Urinary bladder (tissue), 4 donors: Measurements from ENCODE around the gene RAB9A. TPM values are rescaled to one million over a fixed set of nuclear protein-coding genes. Genes with fewer than 3 reads are reported as not detected.
A peak's percentile ranks its signal among the peaks of the same experiment; 100 is the strongest.
"Not testable (repeated sequence)": the region's sequence is repeated elsewhere in the genome, so short reads cannot be mapped to it uniquely, and the experiment has no call there.

Source experiments
- DNase-seq: peaks from one replicate; pipeline ENCODE4 v3.0.0-alpha.2; 2015; ENCODE audit errors: extremely low spot score
- H3K27ac ChIP-seq: one replicate; pipeline ENCODE4 v1.5.1; 2013; ENCODE audit warnings: low read depth, mild to moderate bottlenecking, moderate library complexity
- H3K36me3 ChIP-seq: one replicate; pipeline ENCODE4 v1.6.1; 2013; ENCODE audit warnings: mild to moderate bottlenecking, moderate library complexity; ENCODE audit not compliant: insufficient read depth
- H3K4me1 ChIP-seq: one replicate; pipeline ENCODE4 v1.6.1; 2013; ENCODE audit warnings: mild to moderate bottlenecking, moderate library complexity; ENCODE audit not compliant: insufficient read depth
- H3K4me3 ChIP-seq: one replicate; pipeline ENCODE4 v1.5.1; 2013; ENCODE audit warnings: low read depth, low read length
- WGBS: extraction: QIAGEN DNeasy Blood & Tissue Kit; methylation state at CpG from one replicate; pipeline ENCODE4 v1.1.7; 2013; 5-methylcytosine and 5-hydroxymethylcytosine counted together
- polyA plus RNA-seq: library from polyadenylated mRNA; stranded (reverse); fragments of 200-250 nt; gene quantifications from one replicate; pipeline ENCODE4 v1.2.3, GENCODE V29; 2013
- total RNA-seq: library from RNA; depleted of rRNA; stranded (reverse); fragments of >200 nt; gene quantifications from one replicate; pipeline ENCODE4 v1.2.3, GENCODE V29; 2014
- donor health status: healthy with polysubstance abuse.
- donor health status: healthy.

RAB9A gene
- total and polyA plus RNA-seq, 2 donors, result 27.9 to 36.2 TPM

DNA sequence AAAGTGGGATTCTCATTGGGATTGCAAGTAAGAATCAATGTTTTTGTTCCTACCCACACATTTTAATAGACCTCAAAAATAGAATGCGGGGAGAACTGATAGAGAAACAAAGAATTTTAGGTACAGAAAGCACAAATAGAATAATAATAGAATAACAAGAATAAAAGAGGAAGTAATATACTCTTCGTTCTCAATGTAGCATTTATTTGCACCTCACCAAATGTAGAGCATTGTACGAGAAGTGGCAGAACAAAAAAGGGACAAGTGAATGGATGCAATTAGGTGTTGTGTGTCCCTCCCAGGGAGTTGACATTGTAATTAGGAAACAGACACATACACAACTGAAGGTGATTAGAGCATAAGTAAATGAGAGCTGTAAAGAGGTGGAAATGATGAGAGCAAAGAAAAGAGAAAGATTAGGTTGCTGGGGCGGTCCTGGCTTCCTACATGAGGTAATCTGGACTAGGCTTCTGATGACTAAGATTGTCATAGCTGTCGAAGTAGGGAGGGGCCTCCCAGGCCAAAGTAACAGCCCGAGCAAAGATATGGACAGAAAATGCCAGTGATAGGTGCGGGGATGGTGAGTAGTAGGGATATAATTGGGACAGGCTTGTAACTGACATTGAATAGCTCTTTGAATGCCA lies 10.4 kb downstream of the RAB9A start:
- no peak overlapping the region for H3K27ac ChIP-seq
- H3K36me3 ChIP-seq, result no peaks in the 10 kb centered on the region
- H3K4me1 ChIP-seq, result peaks cover 2% of the 10 kb centered on the region
- 79% methylated on average over 7 of the region's 7 CpGs for WGBS
- no peak overlapping the region for H3K4me3 ChIP-seq
- no peak for DNase-seq

DNA sequence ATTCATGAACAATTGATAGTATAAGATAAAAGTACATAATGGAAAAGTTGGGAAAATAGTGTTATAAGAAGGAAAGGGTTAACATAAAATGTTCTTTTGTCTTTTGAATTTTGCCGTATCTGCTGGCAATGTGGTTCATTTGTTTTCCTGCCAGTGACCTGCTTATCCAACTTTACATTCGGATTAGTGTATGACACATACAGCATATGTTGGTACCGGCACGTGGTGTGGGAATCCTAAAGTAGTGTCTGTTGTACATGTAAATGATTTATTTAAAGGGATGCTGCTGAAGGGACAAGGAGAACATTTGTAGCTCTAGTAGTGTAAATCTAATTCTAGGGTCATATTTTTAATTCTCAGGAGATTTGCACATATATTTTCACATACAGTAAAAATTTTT lies 11.5 kb downstream of the RAB9A start:
- Histone ChIP-seq H3K4me1 (peaks cover 2% of the 10 kb centered on the region), H3K4me3 (no peak overlapping the region), H3K27ac (no peak overlapping the region), H3K36me3 (no peaks in the 10 kb centered on the region)
- 32% methylated on average over 4 of the region's 4 CpGs for WGBS
- DNase-seq, result no peak

GRCh38 chrX:13702111-13702789 lies 13.3 kb downstream of the RAB9A start:
- H3K4me1 ChIP-seq, result no peaks in the 10 kb centered on the region
- WGBS, result 84% methylated on average over 5 of the region's 5 CpGs

GRCh38 chrX:13703135-13703534 lies 14.2 kb downstream of the RAB9A start:
- Histone ChIP-seq H3K27ac (no peak overlapping the region), H3K4me3 (no peak overlapping the region), H3K36me3 (no peaks in the 10 kb centered on the region), H3K4me1 (no peaks in the 10 kb centered on the region)
- 83% methylated on average over 3 of the region's 3 CpGs for WGBS
- no peak for DNase-seq

More at GRCh38 chrX:13702111-13702789, 13.3 kb downstream of the RAB9A start:
- Histone ChIP-seq H3K27ac (no peak overlapping the region), H3K36me3 (no peaks in the 10 kb centered on the region), H3K4me3 (no peak overlapping the region)
- DNase-seq, result no peak

GRCh38 chrX:13703589-13703988 lies 14.7 kb downstream of the RAB9A start:
- Histone ChIP-seq H3K36me3 (no peaks in the 10 kb centered on the region), H3K27ac (no peak overlapping the region), H3K4me3 (no peak overlapping the region), H3K4me1 (no peaks in the 10 kb centered on the region)
- 50% methylated on average over 3 of the region's 3 CpGs for WGBS
- no peak for DNase-seq

- Histone ChIP-seq H3K36me3 (peaks cover 4% of the 10 kb centered on the region), H3K4me3 (no peak overlapping the region), H3K27ac (no peak overlapping the region), H3K4me1 (no peaks in the 10 kb centered on the region)
- 59% methylated on average over 4 of the region's 4 CpGs for WGBS
- DNase-seq, result no peak
Observed at GRCh38 chrX:13711141-13711540, 22.2 kb downstream of the RAB9A start.

- no peak for DNase-seq
- no peak overlapping the region for H3K27ac ChIP-seq
- no peaks in the 10 kb centered on the region for H3K4me1 ChIP-seq
- no peak overlapping the region for H3K4me3 ChIP-seq
- peaks cover 4% of the 10 kb centered on the region for H3K36me3 ChIP-seq
- 89% methylated on average over 9 of the region's 9 CpGs for WGBS
Observed at GRCh38 chrX:13716455-13716854, 27.5 kb downstream of the RAB9A start.

DNA sequence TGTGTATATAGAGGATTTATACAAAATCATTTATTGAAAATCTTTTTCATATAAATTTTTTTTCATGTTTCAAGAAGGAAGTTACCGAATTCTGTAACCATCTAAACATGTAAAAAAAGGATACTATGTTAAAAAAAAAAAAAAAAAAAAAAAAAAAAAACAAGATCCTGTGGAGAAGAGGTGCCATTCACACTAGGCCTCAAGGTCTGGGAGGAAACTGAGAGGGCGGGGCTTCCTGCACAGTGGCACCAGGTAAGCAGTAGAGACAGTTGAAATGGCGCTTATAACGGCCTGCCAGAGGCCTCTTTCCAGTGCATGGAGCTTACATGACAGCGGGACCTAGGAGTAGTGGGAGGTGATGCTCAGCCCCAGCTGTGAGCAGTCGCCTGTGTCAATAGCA lies 28.0 kb downstream of the RAB9A start:
- no peaks in the 10 kb centered on the region for H3K36me3 ChIP-seq
- 90% methylated on average over 6 of the region's 6 CpGs for WGBS
- no peaks in the 10 kb centered on the region for H3K4me1 ChIP-seq
- no peak for DNase-seq
- H3K4me3 ChIP-seq, result no peak overlapping the region
- no peak overlapping the region for H3K27ac ChIP-seq

GRCh38 chrX:13717700-13718472 lies 29.0 kb downstream of the RAB9A start:
- 37% methylated on average over 7 of the region's 7 CpGs for WGBS
- Histone ChIP-seq H3K36me3 (no peaks in the 10 kb centered on the region), H3K4me1 (no peaks in the 10 kb centered on the region), H3K4me3 (no peak overlapping the region), H3K27ac (no peak overlapping the region)
- DNase-seq, result no peak

GRCh38 chrX:13719192-13719856 lies 30.4 kb downstream of the RAB9A start:
- no peak for DNase-seq
- no peak overlapping the region for H3K4me3 ChIP-seq
- H3K4me1 ChIP-seq, result no peaks in the 10 kb centered on the region
- WGBS, result 81% methylated on average over 3 of the region's 3 CpGs
- no peaks in the 10 kb centered on the region for H3K36me3 ChIP-seq
- H3K27ac ChIP-seq, result no peak overlapping the region

DNA sequence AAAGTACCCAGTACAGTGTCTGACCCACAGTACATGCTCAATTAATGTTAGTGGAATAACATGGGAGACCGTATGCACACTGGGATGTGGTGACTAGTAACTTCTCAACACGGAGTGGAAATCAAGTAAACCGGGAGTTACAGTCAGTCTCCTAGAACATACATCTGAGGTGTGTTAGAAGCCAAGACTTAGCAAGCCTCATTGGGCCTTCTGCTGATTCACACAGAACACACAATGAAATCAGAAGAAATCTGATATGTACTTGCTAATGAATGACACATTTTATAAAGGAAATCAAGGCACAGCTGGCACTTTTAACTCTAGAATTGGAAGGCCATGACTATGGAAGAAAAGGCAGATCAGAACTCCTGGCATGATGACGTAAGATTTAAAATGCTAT lies 32.4 kb downstream of the RAB9A start:
- H3K4me1 ChIP-seq, result no peaks in the 10 kb centered on the region
- H3K4me3 ChIP-seq, result no peak overlapping the region
- no peaks in the 10 kb centered on the region for H3K36me3 ChIP-seq
- WGBS, result 36% methylated on average over 4 of the region's 4 CpGs
- DNase-seq, result no peak
- H3K27ac ChIP-seq, result peak overlapping the region; percentile 56

- no peak for DNase-seq
Observed at GRCh38 chrX:13721819-13722519, 33.0 kb downstream of the RAB9A start.

GRCh38 chrX:13724878-13725277 lies 36.0 kb downstream of the RAB9A start:
- H3K27ac ChIP-seq, result not testable (repeated sequence)
- 81% methylated on average over 9 of the region's 9 CpGs for WGBS

More at GRCh38 chrX:13721819-13722519, 33.0 kb downstream of the RAB9A start:
- H3K36me3 ChIP-seq, result no peaks in the 10 kb centered on the region
- no peak overlapping the region for H3K4me3 ChIP-seq
- 14% methylated on average over 7 of the region's 7 CpGs for WGBS
- peak overlapping the region; percentile 67 for H3K27ac ChIP-seq
- no peaks in the 10 kb centered on the region for H3K4me1 ChIP-seq

More at GRCh38 chrX:13724878-13725277, 36.0 kb downstream of the RAB9A start:
- DNase-seq, H3K4me3 ChIP-seq, H3K36me3 ChIP-seq, H3K4me1 ChIP-seq: not testable (repeated sequence)
